Activated T-helper 17 cell treated with anti-CD3 and anti-CD28 coated beads, Interleukin-2, amount 50 U/mL, for 72 hours (primary cell): ENCODE measurements around the gene ABCB9. TPM values are rescaled to one million over a fixed set of nuclear protein-coding genes. Genes with fewer than 3 reads are reported as not detected.

Source experiments
- ATAC-seq: fragments of 150-1000 bp; cut with Tn5 transposase; replicated peaks from 2 replicates; pipeline ENCODE4 v1.10.0; 2021; ENCODE audit warnings: mild to moderate bottlenecking, moderate library complexity
- H3K27ac Mint-ChIP-seq: one replicate; pipeline ENCODE4 v1.8.0; 2022; ENCODE audit warnings: mixed read lengths
- H3K27me3 Mint-ChIP-seq: one replicate; pipeline ENCODE4 v1.8.0; 2022; ENCODE audit warnings: mixed read lengths
- H3K36me3 Mint-ChIP-seq: one replicate; pipeline ENCODE4 v1.8.0; 2022; ENCODE audit warnings: low read depth, mild to moderate bottlenecking, mixed read lengths
- H3K4me1 Mint-ChIP-seq: one replicate; pipeline ENCODE4 v1.8.0; 2022; ENCODE audit warnings: mixed read lengths
- H3K4me3 Mint-ChIP-seq: one replicate; pipeline ENCODE4 v1.8.0; 2022; ENCODE audit warnings: mild to moderate bottlenecking, mixed read lengths
- H3K9me3 Mint-ChIP-seq: one replicate; pipeline ENCODE4 v1.8.0; 2022; ENCODE audit warnings: mixed read lengths
- total RNA-seq, 2 donors: library from RNA; stranded (reverse); gene quantifications; one replicate each; pipeline ENCODE4 v1.2.3, GENCODE V29; 2022

Gene ABCB9
- total RNA-seq, 2 donors from 2014 or later, result 7.7 to 12.0 TPM

GRCh38 chr12:122966743-122967550 is 684 bp upstream of the ABCB9 start:
- Mint-ChIP-seq H3K27ac (no peak overlapping the region), H3K4me1 (no peaks in the 10 kb centered on the region), H3K4me3 (peak overlapping the region; percentile 62), H3K27me3 (no peaks in the 10 kb centered on the region), H3K9me3 (no peaks in the 10 kb centered on the region), H3K36me3 (no peaks in the 10 kb centered on the region)
- no peak for ATAC-seq

- Mint-ChIP-seq H3K4me3 (peak overlapping the region; percentile 62), H3K9me3 (no peaks in the 10 kb centered on the region), H3K36me3 (no peaks in the 10 kb centered on the region), H3K4me1 (no peaks in the 10 kb centered on the region), H3K27me3 (no peaks in the 10 kb centered on the region), H3K27ac (no peak overlapping the region)
- ATAC-seq, result no peak
Measured at GRCh38 chr12:122965321-122965751, 927 bp downstream of the ABCB9 start.

- H3K27me3 Mint-ChIP-seq, result no peaks in the 10 kb centered on the region
- no peaks in the 10 kb centered on the region for H3K36me3 Mint-ChIP-seq
- peak overlapping the region; percentile 62 for H3K4me3 Mint-ChIP-seq
- H3K9me3 Mint-ChIP-seq, result no peaks in the 10 kb centered on the region
- H3K4me1 Mint-ChIP-seq, result no peaks in the 10 kb centered on the region
- no peak overlapping the region for H3K27ac Mint-ChIP-seq
- ATAC-seq, result no peak
Measured at GRCh38 chr12:122964439-122965257, 1.6 kb downstream of the ABCB9 start.

GRCh38 chr12:122963941-122964265 is 2.4 kb downstream of the ABCB9 start:
- no peak for ATAC-seq
- Mint-ChIP-seq H3K27ac (no peak overlapping the region), H3K4me1 (no peaks in the 10 kb centered on the region), H3K9me3 (no peaks in the 10 kb centered on the region), H3K36me3 (no peaks in the 10 kb centered on the region), H3K27me3 (no peaks in the 10 kb centered on the region), H3K4me3 (no peak overlapping the region)

- Mint-ChIP-seq H3K27me3 (no peaks in the 10 kb centered on the region), H3K36me3 (no peaks in the 10 kb centered on the region), H3K4me3 (no peak overlapping the region), H3K27ac (no peak overlapping the region), H3K9me3 (no peaks in the 10 kb centered on the region), H3K4me1 (no peaks in the 10 kb centered on the region)
- no peak for ATAC-seq
Measured at GRCh38 chr12:122961531-122962329, 4.5 kb downstream of the ABCB9 start.

GRCh38 chr12:122960193-122960569 is 6.1 kb downstream of the ABCB9 start:
- ATAC-seq, result no peak
- Mint-ChIP-seq H3K27ac (no peak overlapping the region), H3K36me3 (no peaks in the 10 kb centered on the region), H3K27me3 (no peaks in the 10 kb centered on the region), H3K4me1 (no peaks in the 10 kb centered on the region), H3K9me3 (no peaks in the 10 kb centered on the region), H3K4me3 (no peak overlapping the region)

GRCh38 chr12:122959566-122960192 is 6.6 kb downstream of the ABCB9 start:
- Mint-ChIP-seq H3K9me3 (no peaks in the 10 kb centered on the region), H3K27me3 (no peaks in the 10 kb centered on the region), H3K4me1 (no peaks in the 10 kb centered on the region), H3K36me3 (no peaks in the 10 kb centered on the region), H3K4me3 (no peak overlapping the region), H3K27ac (no peak overlapping the region)
- ATAC-seq, result no peak

GRCh38 chr12:122958198-122958888 is 7.9 kb downstream of the ABCB9 start:
- H3K27me3 Mint-ChIP-seq, result no peaks in the 10 kb centered on the region
- H3K4me1 Mint-ChIP-seq, result no peaks in the 10 kb centered on the region
- H3K27ac Mint-ChIP-seq, result no peak overlapping the region
- no peaks in the 10 kb centered on the region for H3K36me3 Mint-ChIP-seq
- ATAC-seq, result no peak
- H3K9me3 Mint-ChIP-seq, result no peaks in the 10 kb centered on the region
- no peak overlapping the region for H3K4me3 Mint-ChIP-seq

- H3K36me3 Mint-ChIP-seq, result no peaks in the 10 kb centered on the region
- no peaks in the 10 kb centered on the region for H3K9me3 Mint-ChIP-seq
- no peak overlapping the region for H3K4me3 Mint-ChIP-seq
- no peaks in the 10 kb centered on the region for H3K4me1 Mint-ChIP-seq
- H3K27ac Mint-ChIP-seq, result no peak overlapping the region
- no peaks in the 10 kb centered on the region for H3K27me3 Mint-ChIP-seq
- ATAC-seq, result no peak
Measured at GRCh38 chr12:122956035-122956434, 10.2 kb downstream of the ABCB9 start.

- Mint-ChIP-seq H3K36me3 (no peaks in the 10 kb centered on the region), H3K27ac (no peak overlapping the region), H3K4me3 (no peak overlapping the region), H3K9me3 (no peaks in the 10 kb centered on the region), H3K4me1 (no peaks in the 10 kb centered on the region), H3K27me3 (no peaks in the 10 kb centered on the region)
- no peak for ATAC-seq
Measured at GRCh38 chr12:122955156-122955555, 11.1 kb downstream of the ABCB9 start.

- Mint-ChIP-seq H3K4me1 (peaks cover 2% of the 10 kb centered on the region), H3K9me3 (no peaks in the 10 kb centered on the region), H3K27me3 (no peaks in the 10 kb centered on the region), H3K36me3 (no peaks in the 10 kb centered on the region), H3K27ac (no peak overlapping the region), H3K4me3 (no peak overlapping the region)
- ATAC-seq, result peak; percentile 97
Measured at GRCh38 chr12:122951979-122952892, 14.0 kb downstream of the ABCB9 start.

- no peaks in the 10 kb centered on the region for H3K36me3 Mint-ChIP-seq
- H3K27ac Mint-ChIP-seq, result no peak overlapping the region
- no peaks in the 10 kb centered on the region for H3K27me3 Mint-ChIP-seq
- no peaks in the 10 kb centered on the region for H3K9me3 Mint-ChIP-seq
- ATAC-seq, result no peak
- no peak overlapping the region for H3K4me3 Mint-ChIP-seq
- peaks cover 7% of the 10 kb centered on the region for H3K4me1 Mint-ChIP-seq
Measured at GRCh38 chr12:122951406-122951805, 14.9 kb downstream of the ABCB9 start.
